OCI-LY7 (cell line): ENCODE measurements around the gene RNF215. TPM values are rescaled to one million over a fixed set of nuclear protein-coding genes. Genes with fewer than 3 reads are reported as not detected.

ENCODE experiments used
- BruUV-seq: library from RNA; stranded (reverse); fragments of 400-500 nt; replicated peaks from 2 replicates; lab custom pipeline; 2021; lab: Mats Ljungman, UMichigan
- CTCF ChIA-PET: fragments of 300-600 bp; sonication (Branson Sonifier 250); formaldehyde crosslinking; loops from one replicate; lab custom pipeline; 2022; ENCODE audit warnings: antibody characterized with exemption; ENCODE audit not compliant: unreplicated experiment; lab: Charles Lee
- POLR2A ChIA-PET: fragments of 300-600 bp; sonication (Branson Sonifier 250); formaldehyde crosslinking; loops from one replicate; lab custom pipeline; 2022; ENCODE audit warnings: antibody characterized with exemption; lab: Charles Lee
- DNase-seq: peaks from one replicate; pipeline ENCODE4 v3.0.0-alpha.2; 2015; ENCODE audit warnings: low spot score
- H2AFZ ChIP-seq: fragments of 200-600 bp; sonication (generic), shearing (Covaris generic); 2 replicates; pipeline ENCODE4 v1.6.1; 2014; ENCODE audit warnings: mild to moderate bottlenecking, antibody characterized with exemption, low read length, moderate library complexity
- H3K27ac ChIP-seq: fragments of 200-600 bp; sonication (generic); 2 replicates; pipeline ENCODE4 v1.5.1; 2014; ENCODE audit warnings: mixed run types, low read depth, mild to moderate bottlenecking, moderate library complexity, low read length, inconsistent platforms; ENCODE audit not compliant: poor library complexity, severe bottlenecking
- H3K36me3 ChIP-seq: fragments of 200-600 bp; sonication (generic); 2 replicates; pipeline ENCODE4 v1.6.1; 2014; ENCODE audit warnings: mild to moderate bottlenecking, antibody characterized with exemption, low read length, moderate library complexity, mixed read lengths; ENCODE audit not compliant: insufficient read depth
- H3K4me1 ChIP-seq: fragments of 200-600 bp; sonication (generic); 2 replicates; pipeline ENCODE4 v1.5.1; 2014; ENCODE audit warnings: mild to moderate bottlenecking, low read length; ENCODE audit not compliant: insufficient read depth, poor library complexity, severe bottlenecking
- H3K4me2 ChIP-seq: fragments of 200-600 bp; sonication (generic); 2 replicates; pipeline ENCODE4 v1.6.1; 2014; ENCODE audit warnings: mild to moderate bottlenecking, low read length
- H3K4me3 ChIP-seq: fragments of 200-600 bp; sonication (generic); 2 replicates; pipeline ENCODE4 v1.5.1; 2014; ENCODE audit warnings: mild to moderate bottlenecking, low read depth, low read length; ENCODE audit not compliant: poor library complexity, severe bottlenecking
- H3K79me2 ChIP-seq: fragments of 200-600 bp; sonication (generic); 2 replicates; pipeline ENCODE4 v1.6.1; 2016; ENCODE audit warnings: low read depth, mild to moderate bottlenecking, low read length, moderate library complexity, mixed read lengths; ENCODE audit not compliant: insufficient read depth
- H3K9me2 ChIP-seq: fragments of 200-600 bp; sonication (generic); 2 replicates; pipeline ENCODE4 v1.6.1; 2016; ENCODE audit warnings: mild to moderate bottlenecking, low read length, mixed read lengths; ENCODE audit not compliant: insufficient read depth
- H3K9me3 ChIP-seq: fragments of 200-600 bp; sonication (generic); 2 replicates; pipeline ENCODE4 v1.6.1; 2014; ENCODE audit warnings: mild to moderate bottlenecking, mixed run types, low read length, mixed read lengths
- H4K20me1 ChIP-seq: fragments of 200-600 bp; sonication (generic); 2 replicates; pipeline ENCODE4 v1.6.1; 2014; ENCODE audit warnings: mild to moderate bottlenecking, antibody characterized with exemption, low read length, moderate library complexity, mixed read lengths; ENCODE audit not compliant: insufficient read depth
- CTCF ChIP-seq: fragments of 200-600 bp; sonication (generic); conservative IDR thresholded peaks from 2 replicates; pipeline ENCODE4 v1.5.1; 2014; ENCODE audit warnings: mild to moderate bottlenecking, antibody characterized with exemption, low read length, moderate library complexity, mixed read lengths
- EZH2phosphoT487 ChIP-seq: fragments of 200-600 bp; sonication (generic); IDR thresholded peaks from 2 replicates; pipeline ENCODE4 v1.6.1; 2018; ENCODE audit warnings: low read depth, borderline replicate concordance, mild to moderate bottlenecking, mixed run types, antibody characterized with exemption, low read length, moderate library complexity, mixed read lengths
- intact Hi-C: fragments of 100-400 bp; cut with micrococcal nuclease; formaldehyde crosslinking; loops from one replicate; pipeline ENCODE4 v1.10.0; 2022; ENCODE audit not compliant: unreplicated experiment
- total RNA-seq, 2 experiments: library from RNA; depleted of rRNA in 1 of 2; stranded (reverse); fragments of >200 nt in 1 of 2; shearing (Covaris generic) in 1 of 2; gene quantifications; 2 replicates each; pipeline ENCODE4 v1.2.3, GENCODE V29; 2014 to 2022

Gene RNF215
- total RNA-seq, 2 experiments from 2014 or later = 8.0 to 13.8 TPM

DNA sequence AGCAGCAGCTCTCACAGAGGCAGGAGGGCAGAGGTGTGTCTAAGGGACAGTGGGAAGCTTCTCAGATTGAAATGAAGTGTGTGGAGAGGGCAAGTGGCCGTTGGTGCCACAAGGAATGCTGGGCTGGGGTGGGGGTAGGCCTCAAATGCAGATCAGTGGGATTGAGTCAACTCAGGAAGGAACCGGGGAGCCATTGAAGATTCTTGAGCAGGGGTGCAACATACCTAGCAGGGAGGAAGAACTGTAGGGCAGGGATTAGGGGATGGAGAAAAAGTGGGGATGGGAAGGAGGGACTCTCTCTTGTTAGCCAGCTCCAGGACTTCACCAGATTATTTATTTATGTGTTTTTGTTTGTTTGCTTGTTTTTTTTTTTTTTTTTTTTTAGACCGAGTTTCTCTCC is 6.7 kb upstream of the RNF215 start:
- intact Hi-C loops = no loop called here
- ChIA-PET CTCF (no interaction called here), POLR2A (interaction anchor here (0.7 to 1.9 kb wide), 3 partner anchors 31 to 204 kb away, joined by 4 read pairs; no protein-coding TSS in a partner anchor)
- no peaks in the 10 kb centered on the region for H3K79me2 ChIP-seq
- no peak overlapping the region for H3K4me3 ChIP-seq
- peaks cover 6% of the 10 kb centered on the region; the same call in 1 of the 2 replicates for H3K9me3 ChIP-seq
- H3K4me1 ChIP-seq = peaks cover 31% of the 10 kb centered on the region
- no peak for DNase-seq
- peak overlapping the region; percentile 70; the same call in 1 of the 2 replicates for H2AFZ ChIP-seq
- no peak for TF ChIP-seq CTCF
- TF ChIP-seq EZH2phosphoT487 = no peak
- H3K4me2 ChIP-seq = no peak overlapping the region
- H3K27ac ChIP-seq = no peak overlapping the region
- H3K36me3 ChIP-seq = no peaks in the 10 kb centered on the region; the same call in 1 of the 2 replicates
- H4K20me1 ChIP-seq = no peaks in the 10 kb centered on the region
- BruUV-seq = no TSS peak
- no peaks in the 10 kb centered on the region for H3K9me2 ChIP-seq

DNA sequence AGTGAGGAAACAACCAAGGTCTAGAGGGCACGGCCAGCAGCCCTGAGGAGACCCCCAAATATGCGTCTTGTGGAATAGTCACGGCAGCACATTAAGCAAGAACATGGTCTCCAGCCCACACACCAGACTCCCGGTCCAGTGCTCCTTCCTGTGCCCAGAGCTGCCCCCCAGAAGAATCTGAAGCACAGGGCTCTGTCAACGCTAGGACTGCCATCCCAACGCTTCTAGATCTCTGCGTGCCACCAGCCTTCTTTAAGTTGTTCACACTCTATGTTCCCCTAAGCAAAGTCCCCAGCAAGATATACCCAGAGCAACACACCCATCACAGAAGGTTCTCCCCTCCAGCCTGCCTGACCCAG is 6.1 kb upstream of the RNF215 start:
- Histone ChIP-seq H3K9me2 (no peaks in the 10 kb centered on the region), H3K4me3 (no peak overlapping the region), H3K27ac (peak overlapping the region; percentile 58), H3K9me3 (peaks cover 6% of the 10 kb centered on the region; the same call in 1 of the 2 replicates), H3K4me2 (peak overlapping the region; percentile 73), H3K79me2 (no peaks in the 10 kb centered on the region), H2AFZ (peak overlapping the region; percentile 70; the same call in 1 of the 2 replicates), H3K4me1 (peaks cover 31% of the 10 kb centered on the region), H3K36me3 (no peaks in the 10 kb centered on the region; the same call in 1 of the 2 replicates), H4K20me1 (no peaks in the 10 kb centered on the region)
- no peak for TF ChIP-seq EZH2phosphoT487
- TF ChIP-seq CTCF = no peak
- no peak for DNase-seq
- intact Hi-C loops = no loop called here
- ChIA-PET CTCF (interaction anchor here (1.6 to 2.0 kb wide), 2 partner anchors 106 to 130 kb away, joined by 5 to 6 read pairs; no protein-coding TSS in a partner anchor), POLR2A (interaction anchor here (2.0 kb wide), 1 partner anchor 31 kb away, joined by 15 read pairs; the partner anchor contains the start of gene MTFP1)
- BruUV-seq = no TSS peak
